ENCODE measurements around the gene TEC.
"Not testable (repeated sequence)": the region's sequence is repeated elsewhere in the genome, so short reads cannot be mapped to it uniquely, and the experiment has no call there.

The TEC gene

GRCh38 chr4:48241731-48242130, 27.9 kb downstream of the TEC start:
- no peak for DNase-seq

DNA sequence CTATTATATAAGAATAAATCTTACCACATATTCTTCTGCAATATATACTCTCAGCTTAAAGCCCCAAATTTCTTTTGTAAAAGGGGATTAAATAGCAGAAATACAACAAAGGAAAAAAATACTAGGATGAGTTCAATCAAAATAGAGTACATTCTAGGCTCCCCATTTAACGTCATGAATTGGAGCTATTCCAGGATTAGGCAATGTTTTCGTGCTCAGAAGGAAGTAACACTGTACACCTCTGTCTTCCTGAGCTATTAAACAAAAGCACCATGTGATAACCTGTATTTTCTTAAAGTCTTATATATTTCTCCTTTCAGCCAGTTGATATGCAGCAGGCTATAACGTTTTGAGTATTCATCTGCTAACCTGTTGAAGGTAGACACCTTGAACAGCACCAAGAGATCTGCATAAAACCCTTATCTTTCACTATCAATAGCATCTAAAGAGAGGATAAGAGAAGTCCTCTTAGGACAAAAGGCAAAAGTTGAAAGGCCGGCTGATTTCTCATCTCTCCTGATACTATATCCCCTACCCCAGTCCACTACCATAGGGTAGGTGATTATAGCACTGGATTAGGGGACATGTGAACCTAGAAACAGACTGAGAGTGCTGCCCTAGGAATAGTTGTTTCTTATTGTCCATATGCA, 31.5 kb downstream of the TEC start:
- DNase-seq: no peak

GRCh38 chr4:48235050-48235449, 34.6 kb downstream of the TEC start:
- no peak for DNase-seq

DNA sequence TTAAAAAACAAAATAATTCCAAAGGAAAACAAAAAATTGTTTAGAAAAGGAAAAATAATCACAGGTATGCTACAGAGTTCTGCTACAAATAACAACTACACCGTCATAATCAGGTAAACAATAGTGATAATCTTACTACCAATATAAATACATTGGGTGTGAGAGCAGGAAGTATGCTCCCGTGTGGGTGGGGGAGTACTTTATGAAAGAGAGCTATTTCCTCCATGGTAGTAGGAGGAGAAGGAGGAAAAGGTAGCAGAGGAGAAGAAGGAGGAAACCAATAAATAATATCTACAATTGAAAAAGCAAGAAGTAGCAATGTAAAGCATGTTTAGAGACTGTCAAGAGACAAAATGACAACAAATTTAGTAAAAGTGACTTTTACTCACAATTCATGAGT, 35.1 kb downstream of the TEC start:
- no peak for DNase-seq

- no peak for DNase-seq
Observed at GRCh38 chr4:48228949-48229348, 40.7 kb downstream of the TEC start.

DNA sequence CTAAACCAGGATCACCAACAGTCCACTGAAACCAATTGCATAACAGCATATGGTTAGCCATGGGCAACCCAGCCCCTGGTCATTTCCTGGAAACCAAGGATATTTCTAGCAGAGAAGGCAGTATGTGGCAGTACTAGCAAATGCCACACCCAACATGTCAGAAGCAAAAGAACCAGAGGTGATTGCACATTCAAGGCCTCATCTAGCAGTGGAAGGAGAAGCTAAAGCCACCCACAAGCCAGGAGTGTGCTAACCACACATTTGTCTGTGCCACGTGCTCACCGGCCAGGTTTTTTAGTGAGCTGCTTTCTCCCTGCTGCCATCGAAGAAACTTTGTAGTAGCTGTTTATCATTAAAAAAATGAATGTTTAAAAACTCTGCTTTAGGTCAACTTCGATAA, 42.0 kb downstream of the TEC start:
- no peak for DNase-seq

GRCh38 chr4:48226199-48226598, 43.4 kb downstream of the TEC start:
- no peak for DNase-seq

DNA sequence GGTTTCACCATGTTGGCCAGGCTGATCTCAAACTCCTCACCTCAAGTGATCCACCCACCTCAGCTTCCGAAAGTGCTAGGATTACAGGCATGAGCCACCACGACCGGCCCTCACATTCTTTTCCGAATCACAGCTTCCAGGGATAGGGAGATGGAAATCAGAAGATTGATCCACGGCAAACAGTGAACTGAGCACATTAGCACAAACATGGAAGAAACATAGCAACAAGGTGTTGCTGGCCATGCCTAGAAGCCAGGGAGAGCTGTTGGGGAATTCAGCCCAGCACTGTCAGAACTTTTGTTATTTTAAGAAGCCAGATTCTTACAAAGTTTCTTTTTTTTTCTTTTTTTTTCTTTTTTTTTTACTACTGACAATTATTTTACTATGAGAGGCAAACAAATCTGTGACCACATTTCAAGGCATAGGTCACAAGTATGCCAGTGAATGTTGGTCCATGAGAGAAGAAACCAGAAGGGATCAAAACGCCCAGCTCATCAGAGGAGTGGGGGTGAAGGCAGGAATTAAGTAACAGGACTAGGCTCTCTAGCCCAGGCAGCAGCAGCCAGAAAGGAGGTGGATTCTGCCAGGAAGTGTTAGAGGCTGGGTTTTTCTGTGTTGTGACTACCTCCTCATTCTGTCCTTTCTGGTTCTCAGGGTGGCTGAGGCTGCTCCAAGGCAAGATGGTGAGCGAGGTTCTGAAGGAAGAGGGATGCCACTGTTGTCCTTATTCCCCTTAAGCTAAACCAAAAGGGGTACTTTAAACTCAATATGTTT, 44.1 kb downstream of the TEC start:
- DNase-seq: no peak

- DNase-seq: no peak
Observed at GRCh38 chr4:48224606-48225005, 45.0 kb downstream of the TEC start.

- DNase-seq: no peak
Observed at GRCh38 chr4:48223633-48224295, 45.9 kb downstream of the TEC start.

DNA sequence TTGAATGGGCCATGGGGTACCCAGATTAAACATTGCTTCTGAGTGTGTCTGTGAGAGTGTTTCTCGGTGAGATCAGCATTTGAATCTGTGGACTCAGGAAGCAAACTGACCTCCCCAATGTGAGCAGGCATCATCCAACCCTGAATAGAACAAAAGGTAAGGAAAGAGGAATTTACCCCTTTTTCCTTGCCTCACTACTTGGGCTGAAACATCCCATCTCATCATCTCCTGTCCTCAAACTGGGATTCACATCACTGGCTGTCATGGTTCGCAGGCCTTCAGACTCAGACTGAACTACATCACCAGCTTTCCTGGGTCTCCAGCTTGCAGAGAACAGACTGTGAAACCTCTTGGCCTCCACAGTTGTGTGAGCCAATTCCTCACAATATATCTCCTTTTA, 47.1 kb downstream of the TEC start:
- DNase-seq: no peak

- DNase-seq: not testable (repeated sequence)
Observed at GRCh38 chr4:48219430-48219829, 50.2 kb downstream of the TEC start.

- no peak for DNase-seq
Observed at GRCh38 chr4:48216563-48216962, 53.1 kb downstream of the TEC start.

DNA sequence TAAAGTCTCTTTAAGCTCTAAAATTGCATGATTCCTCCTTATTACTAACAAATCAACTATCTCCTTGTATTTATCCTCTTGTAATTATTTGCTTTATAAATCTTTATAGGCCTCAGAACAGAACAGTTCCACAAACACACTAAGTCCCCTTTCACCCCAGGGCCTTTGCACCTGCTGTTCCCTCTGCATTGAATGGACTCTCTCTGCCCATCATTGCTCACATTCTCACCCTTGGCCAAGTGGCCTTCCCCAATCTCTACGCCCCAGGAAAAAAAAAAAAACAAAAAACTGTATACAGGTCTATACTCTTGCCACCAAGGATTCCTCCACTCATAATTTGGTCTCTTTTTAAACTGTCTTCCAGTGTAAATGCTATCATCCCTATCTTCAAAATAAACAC, 53.7 kb downstream of the TEC start:
- DNase-seq: no peak

DNA sequence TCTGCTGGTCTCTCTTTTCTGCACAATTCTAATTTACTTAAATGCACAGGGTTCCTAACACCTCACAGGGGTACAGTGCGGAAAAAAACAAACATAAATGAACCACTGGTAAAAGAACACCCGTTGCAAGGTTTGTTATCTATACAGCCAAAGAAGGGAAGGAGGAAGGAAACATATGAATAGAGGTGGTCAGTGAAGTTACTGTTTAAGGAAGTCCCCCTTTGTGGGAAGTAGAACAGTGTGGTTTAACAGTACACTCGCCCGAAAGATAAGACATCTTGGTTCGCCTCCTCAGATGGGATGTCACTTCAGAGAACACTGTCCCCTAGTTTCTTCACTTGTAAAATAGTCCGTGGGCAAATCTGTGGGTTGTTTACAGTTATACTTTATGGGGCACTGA, 57.5 kb downstream of the TEC start:
- DNase-seq: no peak

- no peak for DNase-seq
Observed at GRCh38 chr4:48210966-48211328, 58.7 kb downstream of the TEC start.

DNA sequence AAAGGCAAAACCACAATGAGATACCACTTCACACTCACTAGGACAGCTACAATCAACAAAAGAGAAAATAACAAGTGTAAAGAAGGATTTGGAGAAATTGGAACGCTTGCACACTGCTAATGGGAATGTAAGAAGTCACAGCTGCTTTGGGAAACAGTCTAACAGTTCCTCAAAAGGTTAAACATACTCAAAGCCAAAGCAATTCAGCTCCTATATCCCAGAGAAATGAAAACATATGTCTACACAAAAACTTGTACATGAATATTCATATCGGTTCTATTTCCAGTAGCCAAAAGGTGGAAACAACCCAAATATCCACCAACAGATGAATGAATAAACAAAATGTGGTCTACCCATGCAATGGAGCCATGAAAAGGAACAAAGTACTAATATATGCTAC, 64.0 kb downstream of the TEC start:
- DNase-seq: no peak

- DNase-seq: no peak
Observed at GRCh38 chr4:48205107-48205506, 64.5 kb downstream of the TEC start.

DNA sequence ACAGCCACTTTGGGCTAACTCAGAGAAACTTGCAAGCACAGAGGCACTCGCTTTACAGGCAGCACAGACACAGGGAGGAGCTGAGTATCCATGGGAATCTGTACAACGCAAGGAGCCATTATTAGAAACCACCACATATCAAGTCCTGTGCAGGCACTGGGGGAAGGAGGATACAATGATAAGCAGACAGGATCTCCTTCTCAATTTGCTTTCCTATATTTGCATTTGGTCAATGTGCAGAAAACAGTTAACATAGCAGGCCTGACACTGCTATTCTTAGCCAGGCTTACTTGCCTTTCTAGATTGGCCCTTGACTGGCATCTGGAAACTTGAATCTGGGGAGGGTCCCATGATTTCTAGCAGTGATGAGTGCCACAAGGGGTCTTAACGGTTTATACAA, 65.8 kb downstream of the TEC start:
- no peak for DNase-seq

- no peak for DNase-seq
Observed at GRCh38 chr4:48197643-48198237, 71.9 kb downstream of the TEC start.

GRCh38 chr4:48196758-48197504, 72.7 kb downstream of the TEC start:
- no peak for DNase-seq

- no peak for DNase-seq
Observed at GRCh38 chr4:48195853-48196252, 73.8 kb downstream of the TEC start.

DNA sequence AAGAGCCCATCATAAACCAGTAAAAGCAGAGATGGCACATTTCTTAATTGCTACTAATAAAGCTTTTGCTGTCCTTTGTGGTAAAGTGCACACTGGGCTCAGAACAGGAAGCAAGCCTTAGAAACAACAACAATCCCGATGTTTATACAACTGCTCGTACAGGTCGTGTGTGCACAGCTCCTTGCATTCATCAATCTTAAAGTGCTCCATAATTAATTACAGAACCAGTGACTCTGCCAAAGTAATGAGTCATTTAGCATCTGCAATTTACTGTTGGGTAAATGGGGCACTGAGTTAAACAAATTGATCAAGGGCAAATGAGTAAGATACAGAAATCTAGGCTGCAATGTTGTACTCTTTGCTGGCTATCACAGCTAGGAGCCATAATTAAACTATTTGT, 74.3 kb downstream of the TEC start:
- no peak for DNase-seq

Data from central memory CD4-positive, alpha-beta T cell (primary cell).